Measurements from ENCODE around the gene CCDC33. TPM values are rescaled to one million over a fixed set of nuclear protein-coding genes. Genes with fewer than 3 reads are reported as not detected.

The CCDC33 gene
- polyA plus RNA-seq, 3 donors from 2014 or later = not detected

DNA sequence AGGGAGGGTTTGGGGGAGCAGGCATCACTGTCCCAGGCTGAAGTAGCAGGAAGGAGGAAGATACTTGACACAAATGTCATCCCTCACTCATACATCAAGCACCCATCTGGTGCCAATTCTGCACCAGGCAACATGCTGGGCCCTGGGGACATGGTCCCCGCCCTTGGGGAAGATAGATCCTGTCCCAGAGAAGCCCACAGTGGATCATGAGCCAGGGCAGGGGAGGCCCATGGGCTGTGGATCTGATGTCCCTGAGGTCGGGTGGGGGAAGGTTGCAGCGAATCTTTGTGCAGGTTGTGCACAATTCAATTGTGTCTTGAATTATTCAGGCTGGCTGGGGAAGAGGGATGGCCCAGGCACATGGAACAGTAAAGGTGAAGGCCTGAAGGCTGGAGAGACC, 6.4 kb upstream of the CCDC33 start:
- Mint-ChIP-seq H3K4me1 (no peaks in the 10 kb centered on the region), H3K27ac (no peak overlapping the region), H3K9me3 (no peaks in the 10 kb centered on the region), H3K27me3 (ENCODE audit: low read depth in 3 of 3) (peaks cover 0 to 5% (median 2%) of the 10 kb centered on the region in 3 donors), H3K4me3 (no peak overlapping the region), H3K36me3 (no peaks in the 10 kb centered on the region)
- no peak for DNase-seq

DNA sequence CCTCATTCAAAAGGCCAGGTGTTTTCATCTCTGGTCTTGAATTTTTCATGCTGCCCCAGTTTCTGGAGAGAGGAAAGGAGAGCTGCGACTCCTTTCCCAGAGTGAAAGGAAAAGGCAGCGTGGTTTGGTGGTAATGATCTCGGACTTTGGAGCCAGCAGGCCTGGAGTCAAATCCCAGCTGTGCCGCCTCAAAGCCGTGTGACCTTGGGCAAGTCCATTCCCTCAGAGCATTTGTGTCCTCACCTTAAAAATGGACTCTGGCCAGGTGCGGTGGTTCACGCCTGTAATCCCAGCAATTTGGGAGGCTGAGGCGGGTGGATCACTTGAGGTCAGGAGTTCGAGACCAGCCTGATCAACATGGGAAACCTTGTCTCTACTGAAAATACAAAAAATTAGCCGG, 4.7 kb upstream of the CCDC33 start:
- no peak for DNase-seq
- H3K4me1 Mint-ChIP-seq = no peaks in the 10 kb centered on the region
- H3K9me3 Mint-ChIP-seq = no peaks in the 10 kb centered on the region
- peaks cover 0 to 5% (median 2%) of the 10 kb centered on the region in 3 donors for H3K27me3 Mint-ChIP-seq (ENCODE audit: low read depth in 3 of 3)
- no peak overlapping the region for H3K4me3 Mint-ChIP-seq
- H3K36me3 Mint-ChIP-seq = no peaks in the 10 kb centered on the region
- H3K27ac Mint-ChIP-seq = no peak overlapping the region

DNA sequence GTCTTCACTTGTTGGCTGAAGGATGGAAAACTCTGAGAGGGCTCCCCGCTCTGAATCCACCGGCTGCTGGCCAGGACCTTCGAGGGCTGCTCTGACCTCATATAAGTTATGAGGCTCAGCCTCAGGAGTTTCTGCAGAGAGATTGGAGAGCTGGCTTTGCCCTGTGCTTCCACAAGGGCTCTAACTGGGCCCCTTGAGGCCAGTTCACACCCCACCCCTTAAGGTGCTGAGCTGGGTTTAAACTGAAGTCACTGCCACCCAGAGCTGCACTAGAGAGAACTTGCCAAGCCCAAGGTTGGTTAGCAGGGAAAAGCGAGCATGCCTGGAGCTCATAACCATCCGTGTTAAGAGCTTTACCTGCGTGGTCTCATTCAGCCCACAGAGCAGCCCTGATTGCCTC, 2.8 kb upstream of the CCDC33 start:
- H3K4me3 Mint-ChIP-seq = no peak overlapping the region

DNA sequence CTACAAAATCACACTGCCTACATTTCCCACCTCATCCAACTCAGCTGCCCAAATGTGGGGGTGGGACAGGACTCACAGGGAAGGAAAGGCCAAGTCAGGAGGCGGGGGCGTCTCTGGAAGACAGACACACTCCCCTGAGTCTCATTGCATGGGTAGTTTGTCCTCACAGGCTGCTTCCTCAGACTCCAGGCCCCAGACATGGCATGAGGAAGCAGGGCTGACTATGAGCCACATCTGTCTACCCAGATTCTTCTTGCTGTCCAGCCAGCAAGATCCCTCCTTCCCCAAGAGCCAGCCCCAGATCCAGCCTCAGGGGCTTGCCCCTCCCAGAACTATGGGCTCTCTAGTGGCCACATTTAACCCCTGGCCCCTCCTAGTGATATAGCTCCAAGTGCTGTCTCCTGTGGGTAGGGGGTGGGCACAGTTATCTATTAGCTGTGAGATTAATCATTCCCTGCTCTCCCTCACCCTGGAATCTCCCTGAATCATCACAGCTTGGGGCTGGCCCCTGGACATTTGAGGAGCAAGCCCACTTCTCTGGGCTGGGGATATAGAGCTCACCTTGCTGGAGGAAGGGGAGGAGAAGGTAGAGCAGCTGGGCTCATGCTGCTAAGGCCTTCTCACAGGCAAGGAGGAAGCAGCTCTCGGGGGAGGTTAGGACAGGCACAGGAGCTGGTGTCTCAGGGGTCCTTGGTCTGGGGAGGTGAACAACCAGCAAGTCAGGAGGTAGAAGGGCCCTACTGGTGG, 2.1 kb upstream of the CCDC33 start:
- no peaks in the 10 kb centered on the region for H3K9me3 Mint-ChIP-seq
- no peak overlapping the region for H3K27ac Mint-ChIP-seq
- H3K4me1 Mint-ChIP-seq = no peaks in the 10 kb centered on the region
- H3K27me3 Mint-ChIP-seq (ENCODE audit: low read depth in 3 of 3) = peaks cover 0 to 2% (median 0%) of the 10 kb centered on the region in 3 donors
- H3K4me3 Mint-ChIP-seq = no peak overlapping the region
- no peaks in the 10 kb centered on the region for H3K36me3 Mint-ChIP-seq
- DNase-seq = no peak

More for the DNA sequence above, 2.8 kb upstream of the CCDC33 start:
- Mint-ChIP-seq H3K27me3 (ENCODE audit: low read depth in 3 of 3) (peaks cover 0 to 2% (median 0%) of the 10 kb centered on the region in 3 donors), H3K9me3 (no peaks in the 10 kb centered on the region), H3K4me1 (no peaks in the 10 kb centered on the region), H3K27ac (no peak overlapping the region), H3K36me3 (no peaks in the 10 kb centered on the region)
- no peak for DNase-seq

DNA sequence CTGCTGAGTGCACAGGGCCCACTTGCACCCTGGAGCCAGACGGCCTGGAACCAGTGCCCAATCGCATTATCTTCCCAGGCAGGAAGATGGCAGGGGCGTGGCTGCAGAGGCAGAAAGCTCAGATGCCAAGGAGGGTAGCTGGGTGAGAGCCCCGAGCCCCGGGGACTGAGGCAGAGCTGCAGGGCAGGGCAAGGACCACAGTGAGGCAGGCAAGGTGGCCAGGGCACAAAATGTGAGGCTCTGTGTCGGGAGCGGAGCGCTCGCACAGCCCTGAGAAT, 1.6 kb upstream of the CCDC33 start:
- Mint-ChIP-seq H3K36me3 (no peaks in the 10 kb centered on the region), H3K27me3 (ENCODE audit: low read depth in 3 of 3) (peaks cover 0 to 2% (median 0%) of the 10 kb centered on the region in 3 donors), H3K4me1 (no peaks in the 10 kb centered on the region), H3K9me3 (no peaks in the 10 kb centered on the region), H3K27ac (no peak overlapping the region), H3K4me3 (no peak overlapping the region)
- no peak for DNase-seq

DNA sequence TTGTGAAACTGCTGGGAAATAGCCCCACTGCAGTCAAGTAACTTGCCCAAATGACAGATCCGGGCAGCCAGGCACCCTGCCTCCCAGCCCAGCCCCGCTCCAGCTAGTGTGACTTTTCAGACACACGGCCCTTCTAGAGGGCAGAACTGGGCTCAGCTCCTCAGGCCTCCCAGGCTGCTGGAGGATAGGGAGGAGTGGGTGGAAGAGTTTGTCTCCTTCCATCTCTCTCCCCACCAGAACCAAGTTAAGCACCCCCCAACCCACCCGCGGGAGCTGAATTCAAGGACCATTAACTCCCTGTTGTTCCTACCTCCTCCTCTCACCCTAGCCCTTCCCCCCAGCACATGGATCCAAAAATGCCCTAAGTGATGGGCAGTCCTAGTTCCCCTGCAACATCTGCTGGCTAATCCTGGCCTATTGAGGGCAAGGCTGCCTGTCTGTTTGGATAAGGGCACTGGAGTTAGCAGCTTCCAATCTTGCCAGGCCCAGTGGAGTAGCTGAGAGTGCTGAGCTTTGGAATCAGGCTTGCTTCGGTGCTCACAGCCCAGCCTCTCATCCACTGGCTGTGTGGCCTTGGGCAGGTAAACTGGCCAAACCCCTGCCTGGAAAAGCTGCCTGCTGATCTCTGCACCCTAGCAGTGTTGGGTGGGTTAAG, 3.1 kb downstream of the CCDC33 start:
- no peak for DNase-seq
- peaks cover 0 to 6% (median 0%) of the 10 kb centered on the region in 3 donors for H3K27me3 Mint-ChIP-seq (ENCODE audit: low read depth in 3 of 3)
- no peak overlapping the region for H3K4me3 Mint-ChIP-seq
- no peak overlapping the region for H3K27ac Mint-ChIP-seq
- no peaks in the 10 kb centered on the region for H3K36me3 Mint-ChIP-seq
- H3K9me3 Mint-ChIP-seq = no peaks in the 10 kb centered on the region
- no peaks in the 10 kb centered on the region for H3K4me1 Mint-ChIP-seq

DNA sequence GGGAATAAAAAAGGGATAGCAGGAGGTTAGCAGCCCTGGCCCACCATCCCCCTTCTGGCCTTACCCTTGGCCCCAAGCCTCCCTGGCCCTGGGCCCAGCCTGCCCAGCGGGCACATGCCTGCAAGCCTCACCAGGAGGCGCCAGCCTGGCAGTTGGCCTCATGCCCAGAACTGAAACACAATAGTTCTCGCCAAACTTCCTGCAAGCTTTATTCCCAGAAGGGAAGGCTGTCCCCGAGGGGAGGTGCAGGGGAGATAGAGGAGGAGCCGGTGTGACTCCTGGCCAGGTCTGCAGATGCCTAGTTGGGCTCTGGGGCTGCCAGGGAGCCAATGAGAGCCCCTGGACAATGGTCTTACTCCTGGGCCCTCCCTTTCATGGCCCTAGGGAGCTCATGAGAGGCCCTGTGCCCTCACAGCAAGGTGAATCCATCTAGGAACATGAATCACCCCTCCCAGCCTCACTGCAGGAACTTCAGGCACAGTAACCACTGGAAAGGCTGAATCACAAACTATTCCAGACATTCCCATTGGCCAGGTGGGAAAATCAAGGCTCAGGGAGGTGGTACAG, 4.0 kb downstream of the CCDC33 start:
- no peak for DNase-seq
- Mint-ChIP-seq H3K27me3 (ENCODE audit: low read depth in 3 of 3) (peaks cover 0 to 10% (median 0%) of the 10 kb centered on the region in 3 donors), H3K27ac (no peak overlapping the region), H3K9me3 (no peaks in the 10 kb centered on the region), H3K36me3 (no peaks in the 10 kb centered on the region), H3K4me1 (no peaks in the 10 kb centered on the region), H3K4me3 (no peak overlapping the region)

DNA sequence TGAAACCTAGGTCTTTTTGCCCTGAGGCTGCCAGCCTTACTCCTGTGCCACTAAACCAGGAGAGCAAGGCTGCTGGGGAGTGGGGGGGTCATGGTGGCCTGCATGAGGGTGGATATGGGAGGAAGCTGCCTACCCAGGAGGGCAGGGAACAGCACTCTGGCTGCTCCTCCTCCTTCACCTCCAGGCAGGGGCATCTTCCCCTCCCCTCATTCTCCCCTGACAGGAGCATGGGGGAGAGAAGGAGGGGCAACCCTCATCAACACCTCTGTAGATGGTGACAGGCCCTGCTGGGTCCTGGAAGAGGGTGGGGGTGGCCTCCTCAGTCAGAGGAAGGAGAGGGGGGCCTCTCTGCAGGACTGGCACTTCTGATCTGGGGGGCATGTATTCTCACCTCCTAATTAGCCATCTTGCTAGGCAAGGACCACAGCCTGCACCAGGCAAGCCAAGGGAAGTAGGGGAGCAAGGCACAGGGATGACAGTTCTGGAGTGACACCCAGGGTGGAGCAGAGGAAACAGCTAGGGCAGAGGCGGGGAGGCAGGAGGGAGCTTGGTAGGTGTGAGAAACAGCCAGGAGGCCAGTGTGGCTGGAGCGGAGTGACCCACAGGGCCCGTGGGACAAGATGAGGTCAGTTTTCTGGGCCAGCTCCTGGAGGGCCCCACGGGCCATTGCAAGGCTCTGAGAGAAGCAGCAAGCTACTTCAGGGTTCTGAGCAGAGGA, 4.9 kb downstream of the CCDC33 start:
- H3K9me3 Mint-ChIP-seq = no peaks in the 10 kb centered on the region
- DNase-seq = no peak
- H3K27me3 Mint-ChIP-seq (ENCODE audit: low read depth in 3 of 3) = peaks cover 0 to 13% (median 0%) of the 10 kb centered on the region in 3 donors
- no peaks in the 10 kb centered on the region for H3K36me3 Mint-ChIP-seq
- no peaks in the 10 kb centered on the region for H3K4me1 Mint-ChIP-seq
- peak overlapping the region in 1 of 5 donors; percentile 30 for H3K4me3 Mint-ChIP-seq
- no peak overlapping the region for H3K27ac Mint-ChIP-seq

DNA sequence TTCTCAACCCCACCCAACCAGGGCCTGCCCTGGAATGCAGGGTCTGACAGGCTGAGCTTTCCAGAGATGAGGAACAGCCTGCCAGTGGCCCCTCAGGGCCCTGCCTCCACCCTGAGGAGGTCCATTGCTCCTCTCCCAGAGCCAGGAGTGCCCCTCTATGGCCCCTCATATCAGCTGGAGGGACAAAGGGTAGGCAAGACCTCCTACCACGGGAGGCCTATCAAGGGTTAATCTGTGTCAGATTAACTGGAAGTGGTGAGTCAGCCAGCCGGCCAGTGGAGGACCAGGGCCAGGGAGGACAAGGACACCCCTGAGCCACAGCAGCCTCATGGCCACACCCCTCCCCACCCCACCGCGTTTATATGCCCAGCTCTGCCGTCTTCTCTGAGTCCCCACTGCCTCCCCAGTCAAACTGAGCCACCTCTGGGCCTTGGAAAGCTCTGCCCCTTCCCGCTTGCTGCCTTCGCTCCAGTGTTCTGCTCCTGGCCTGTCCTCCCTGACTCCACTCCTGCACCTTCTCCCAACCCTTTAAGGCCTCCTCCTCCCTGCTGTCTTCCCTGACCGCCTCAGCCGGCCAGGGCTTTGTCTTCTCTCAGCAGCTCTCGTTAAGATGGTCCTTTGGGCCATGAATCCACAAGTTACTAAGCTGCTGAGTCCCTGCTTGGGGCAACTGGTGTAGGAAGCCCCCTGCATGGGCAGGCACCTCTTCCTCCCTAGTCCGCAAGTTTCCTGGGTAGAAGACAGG, 6.5 kb downstream of the CCDC33 start:
- Mint-ChIP-seq H3K4me3 (no peak overlapping the region), H3K27ac (no peak overlapping the region), H3K9me3 (no peaks in the 10 kb centered on the region), H3K36me3 (no peaks in the 10 kb centered on the region), H3K4me1 (no peaks in the 10 kb centered on the region), H3K27me3 (ENCODE audit: low read depth in 3 of 3) (peaks cover 0 to 15% (median 0%) of the 10 kb centered on the region in 3 donors)
- no peak for DNase-seq

DNA sequence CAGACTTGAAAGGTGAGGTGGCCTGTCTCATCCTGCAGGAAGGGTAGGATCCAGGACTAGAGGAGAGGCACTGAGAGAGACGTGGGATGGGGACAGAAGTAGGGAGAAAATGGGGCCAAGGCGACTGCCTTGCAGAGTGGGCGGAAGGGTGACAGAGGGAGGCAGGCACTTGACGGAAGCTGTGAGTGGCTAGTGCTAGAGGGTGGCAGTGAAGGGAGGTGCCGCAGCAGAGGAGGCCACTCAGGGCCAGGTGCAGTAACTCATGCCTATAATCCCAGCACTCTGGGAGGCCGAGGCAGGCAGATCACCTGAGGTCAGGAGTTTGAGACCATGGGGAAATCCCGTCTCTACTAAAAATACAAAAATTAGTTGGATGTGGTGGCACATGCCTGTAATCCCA, 7.3 kb downstream of the CCDC33 start:
- Mint-ChIP-seq H3K27me3 (ENCODE audit: low read depth in 3 of 3) (peaks cover 0 to 18% (median 0%) of the 10 kb centered on the region in 3 donors), H3K27ac (no peak overlapping the region)
- DNase-seq = no peak

DNA sequence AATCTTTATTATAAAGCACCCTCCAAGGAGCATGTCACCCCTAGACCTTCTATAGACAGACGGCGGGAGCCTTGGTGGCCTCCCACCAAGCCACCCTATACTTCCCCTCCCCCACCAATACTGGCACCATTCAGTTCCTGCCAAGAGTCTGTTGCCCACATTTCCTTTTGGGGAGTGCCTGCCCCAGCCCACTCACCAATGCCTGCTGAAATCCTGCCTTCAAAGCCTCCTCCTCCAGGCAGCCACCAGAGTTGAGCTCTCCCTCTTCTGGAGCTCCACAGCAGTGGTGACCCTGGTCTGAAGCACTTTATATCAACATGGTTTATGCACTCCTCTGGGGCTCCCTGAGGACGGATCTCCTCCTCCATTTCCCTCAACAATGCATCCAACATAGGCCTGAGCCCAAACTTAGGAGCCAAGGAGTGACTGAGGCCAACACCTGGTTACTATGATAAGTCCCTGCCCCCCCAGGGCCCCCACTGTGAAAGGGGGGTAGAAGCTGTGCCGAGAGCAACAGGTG, 8.8 kb downstream of the CCDC33 start:
- Mint-ChIP-seq H3K4me1 (no peaks in the 10 kb centered on the region), H3K27ac (no peak overlapping the region), H3K36me3 (no peaks in the 10 kb centered on the region), H3K27me3 (ENCODE audit: low read depth in 3 of 3) (peaks cover 0 to 19% (median 2%) of the 10 kb centered on the region in 3 donors), H3K4me3 (no peak overlapping the region), H3K9me3 (no peaks in the 10 kb centered on the region)
- no peak for DNase-seq

More for the DNA sequence above, 7.3 kb downstream of the CCDC33 start:
- no peaks in the 10 kb centered on the region for H3K9me3 Mint-ChIP-seq
- no peak overlapping the region for H3K4me3 Mint-ChIP-seq
- H3K4me1 Mint-ChIP-seq = no peaks in the 10 kb centered on the region
- no peaks in the 10 kb centered on the region for H3K36me3 Mint-ChIP-seq

DNA sequence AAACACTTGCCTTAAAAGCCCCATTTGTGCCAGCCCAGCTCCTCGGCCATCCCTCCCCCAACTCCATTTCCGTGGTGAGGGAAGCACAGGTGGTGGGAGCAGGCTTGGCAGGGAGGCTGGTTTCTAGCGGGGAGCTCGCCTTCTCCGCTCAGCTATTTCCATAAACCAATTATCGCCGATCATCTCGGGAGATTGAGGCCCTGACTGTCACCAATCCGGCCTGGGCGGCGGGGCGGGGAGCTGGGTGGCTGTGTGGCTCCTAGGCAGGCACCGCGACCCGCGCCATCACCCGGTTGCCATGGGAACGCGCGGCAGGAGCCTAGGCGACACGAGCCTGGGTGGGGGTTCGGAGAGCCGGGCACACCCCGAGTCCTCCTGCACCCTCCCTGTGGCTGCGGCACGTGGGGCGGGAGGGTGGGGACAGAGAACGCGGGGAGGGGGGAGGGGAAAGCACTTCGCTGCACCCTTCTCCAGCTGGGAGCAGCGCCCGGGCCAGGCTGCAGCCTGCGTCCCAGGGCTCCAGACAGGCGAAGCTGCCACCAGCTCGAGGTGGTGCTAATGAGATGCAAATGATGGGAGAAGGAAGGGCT, 9.3 kb downstream of the CCDC33 start:
- Mint-ChIP-seq H3K4me1 (no peaks in the 10 kb centered on the region), H3K4me3 (no peak overlapping the region), H3K27ac (no peak overlapping the region), H3K36me3 (no peaks in the 10 kb centered on the region), H3K27me3 (ENCODE audit: low read depth in 3 of 3) (peaks cover 0 to 19% (median 2%) of the 10 kb centered on the region in 3 donors), H3K9me3 (no peaks in the 10 kb centered on the region)
- DNase-seq = no peak

DNA sequence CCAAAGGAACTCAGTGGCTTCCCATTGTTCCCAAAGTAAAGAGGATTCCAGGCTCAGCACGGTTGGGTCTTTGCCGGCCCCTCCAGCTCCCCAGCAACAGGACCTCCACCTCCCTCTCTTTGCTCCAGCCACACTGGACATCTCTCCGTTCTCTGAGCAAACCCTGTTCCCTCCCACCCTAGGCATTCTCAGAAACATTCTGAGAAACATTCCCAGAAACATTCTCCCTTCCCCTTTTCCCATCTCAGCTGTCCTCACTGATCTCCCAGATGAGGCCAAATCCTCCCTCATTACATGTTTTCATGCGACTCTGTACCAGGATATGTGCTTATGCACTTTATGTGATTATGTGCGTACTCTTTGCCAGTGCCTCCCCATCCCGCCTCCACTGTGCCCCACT, 14.1 kb downstream of the CCDC33 start:
- Mint-ChIP-seq H3K27me3 (ENCODE audit: low read depth in 3 of 3) (peaks cover 2 to 18% (median 2%) of the 10 kb centered on the region in 3 donors), H3K36me3 (no peaks in the 10 kb centered on the region), H3K4me1 (no peaks in the 10 kb centered on the region), H3K9me3 (no peaks in the 10 kb centered on the region), H3K27ac (no peak overlapping the region), H3K4me3 (no peak overlapping the region)
- DNase-seq = no peak

Data from immature natural killer cell (primary cell).